GM18499 (cell line): ENCODE results near the gene KIF21A.
A peak's percentile ranks its signal among the peaks of the same experiment; 100 is the strongest.

Experiments used
- ATAC-seq: cut with Tn5 transposase; IDR thresholded peaks from one replicate; pipeline ENCODE4 v1.9.1; 2021; ENCODE audit warnings: moderate number of reproducible peaks; ENCODE audit not compliant: insufficient read depth, unreplicated experiment

The KIF21A gene

DNA sequence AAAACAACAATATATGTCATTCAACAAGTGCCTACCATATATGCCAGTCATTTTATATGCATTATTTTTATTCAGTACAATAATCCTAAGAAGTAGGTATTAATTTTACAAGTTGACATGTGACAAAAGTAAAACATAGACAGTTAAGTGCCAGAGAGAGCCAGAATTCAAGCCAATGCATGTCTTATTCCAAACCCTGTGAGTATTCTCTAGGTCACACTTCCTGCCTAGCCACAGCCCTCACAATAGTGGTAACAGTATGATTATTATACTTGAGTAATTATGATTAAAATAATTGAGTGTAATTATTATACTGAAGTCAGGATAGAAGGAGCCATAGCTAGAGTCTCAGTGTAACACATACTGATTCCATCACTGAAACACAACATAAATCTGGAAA lies 52.2 kb downstream of the KIF21A start:
- ATAC-seq, result no peak

DNA sequence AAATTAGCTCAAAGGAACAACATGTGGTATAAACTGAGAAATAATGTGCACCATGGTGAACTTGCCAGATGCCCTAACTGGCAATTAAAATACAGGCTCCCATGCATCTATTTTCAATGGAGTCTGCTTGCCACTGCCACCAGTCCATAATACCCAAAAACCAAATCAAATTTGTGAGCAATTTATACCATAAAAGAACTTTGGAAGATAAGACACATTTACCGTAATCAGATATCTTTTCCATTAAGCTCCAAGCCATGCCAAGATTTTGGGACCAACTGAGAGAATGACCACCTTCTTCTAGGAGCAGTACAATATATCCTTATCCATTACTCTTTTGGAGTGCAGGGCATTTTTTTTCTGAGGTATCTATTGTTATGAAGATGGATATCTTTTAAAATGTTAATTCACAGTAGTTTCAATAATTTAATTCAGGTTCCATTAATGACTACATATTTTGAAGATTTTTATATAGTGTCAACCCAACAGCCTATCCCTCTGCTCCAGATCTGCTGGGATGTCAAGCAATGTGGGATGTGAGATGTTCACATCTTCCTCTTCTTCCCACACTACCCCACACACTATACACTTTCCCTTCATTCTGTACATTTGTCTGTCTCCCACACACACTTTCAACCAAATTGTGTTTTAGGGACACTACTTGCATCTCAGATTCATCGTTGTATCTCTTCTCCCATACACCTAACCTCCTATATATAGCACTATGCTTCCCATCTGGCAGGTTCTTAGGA lies 53.3 kb downstream of the KIF21A start:
- no peak for ATAC-seq

DNA sequence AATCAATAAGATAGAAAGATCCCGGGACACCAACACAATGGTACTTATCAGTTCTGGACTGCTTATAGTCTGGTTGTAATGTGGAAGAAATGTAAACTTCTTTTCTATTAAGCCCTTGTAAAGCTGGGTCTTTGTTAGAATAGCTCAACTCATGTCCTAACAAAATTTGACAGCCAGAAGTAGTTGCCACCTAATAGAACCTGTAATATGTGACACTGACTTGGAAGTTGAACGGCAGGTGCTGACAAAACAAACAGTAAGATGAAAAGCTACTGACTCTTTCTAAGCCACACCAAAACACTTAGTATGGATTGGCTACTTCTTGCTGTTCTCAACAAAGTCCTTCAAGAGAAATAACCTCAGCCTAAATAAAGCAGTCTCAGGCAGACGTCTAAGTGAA lies 56.6 kb downstream of the KIF21A start:
- no peak for ATAC-seq

GRCh38 chr12:39383114-39383513 lies 59.8 kb downstream of the KIF21A start:
- ATAC-seq, result no peak

GRCh38 chr12:39380090-39380489 lies 62.8 kb downstream of the KIF21A start:
- no peak for ATAC-seq

DNA sequence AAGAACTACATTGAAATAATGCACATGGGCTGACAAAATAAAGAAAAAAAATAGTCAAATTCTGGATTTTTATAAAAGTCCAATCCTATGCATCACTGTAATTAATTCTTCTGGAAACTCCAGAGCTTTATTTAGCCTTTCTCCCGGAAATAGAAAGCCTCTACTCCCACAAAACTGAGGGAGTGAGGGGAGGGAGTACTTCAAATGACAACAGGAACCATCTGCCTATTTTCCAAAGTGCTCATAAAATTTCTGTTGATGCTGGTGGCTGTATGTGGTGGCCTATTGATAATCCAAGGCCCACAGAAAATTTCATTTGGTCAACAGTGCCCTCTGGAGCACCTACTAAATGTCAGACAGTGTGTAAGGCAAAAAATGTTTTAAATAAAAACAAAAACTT lies 64.6 kb downstream of the KIF21A start:
- ATAC-seq, result no peak

- ATAC-seq, result no peak
These were observed 67.6 kb downstream of the KIF21A start for GRCh38 chr12:39375206-39375808.

- peak; percentile 89 for ATAC-seq
These were observed 70.0 kb downstream of the KIF21A start for GRCh38 chr12:39372929-39373328.

- no peak for ATAC-seq
These were observed 70.6 kb downstream of the KIF21A start for GRCh38 chr12:39372204-39372925.

GRCh38 chr12:39369756-39370155 lies 73.2 kb downstream of the KIF21A start:
- no peak for ATAC-seq

DNA sequence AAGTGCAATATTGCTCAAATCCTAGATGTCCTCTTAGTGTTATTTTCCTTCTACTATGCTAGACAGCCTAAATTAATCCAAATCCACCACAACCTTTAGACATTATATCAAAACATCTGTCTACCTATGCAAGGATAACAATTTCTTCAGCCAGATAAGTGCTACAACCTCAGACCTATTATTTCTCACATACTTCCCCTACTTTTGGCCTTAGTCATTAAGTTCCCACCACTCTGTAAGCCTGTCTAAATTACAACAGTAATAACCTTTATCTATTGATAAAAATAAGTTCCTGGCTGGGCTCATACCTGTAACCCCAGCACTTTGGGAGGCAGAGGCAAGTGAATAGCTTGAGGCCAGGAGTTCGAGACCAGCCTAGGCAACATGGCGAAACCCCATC lies 74.0 kb downstream of the KIF21A start:
- ATAC-seq, result no peak

GRCh38 chr12:39368096-39368495 lies 74.8 kb downstream of the KIF21A start:
- no peak for ATAC-seq

DNA sequence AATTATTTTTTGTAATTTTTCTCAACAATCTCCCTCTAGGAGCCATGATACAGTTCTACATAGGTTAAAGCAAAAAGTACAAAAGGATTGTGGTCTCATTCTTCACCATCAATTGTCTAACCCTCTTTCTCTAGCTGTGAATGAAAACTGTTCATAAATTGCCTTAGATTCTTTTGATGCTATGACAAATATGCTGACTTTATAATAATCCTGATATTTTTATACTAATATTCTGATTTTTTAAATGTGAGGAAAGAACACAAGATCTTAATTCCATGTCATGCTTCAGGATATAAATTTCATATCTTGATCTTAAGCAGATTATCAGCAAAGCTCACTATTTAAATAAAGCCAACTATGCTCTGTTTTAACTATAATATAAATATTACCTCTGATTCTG lies 75.4 kb downstream of the KIF21A start:
- no peak for ATAC-seq

- ATAC-seq, result no peak
These were observed 77.4 kb downstream of the KIF21A start for GRCh38 chr12:39365364-39366001.

DNA sequence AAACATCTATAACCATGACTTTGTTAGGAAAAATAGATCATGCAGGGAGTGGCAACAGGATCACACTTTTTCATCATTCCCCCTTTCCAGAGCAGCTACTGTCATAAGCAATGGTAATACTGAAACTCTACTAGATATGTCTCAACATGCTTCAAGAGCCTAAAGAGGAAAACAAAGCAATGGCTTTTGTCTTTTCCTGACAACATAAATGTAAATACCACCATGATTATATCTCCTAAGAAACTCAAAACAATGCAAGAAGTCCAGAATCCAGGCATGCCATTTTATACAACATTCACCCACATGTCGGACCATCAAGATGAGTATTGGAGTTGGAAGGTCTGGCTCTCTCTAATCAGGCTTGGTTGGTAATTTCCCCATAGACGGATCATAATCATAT lies 78.7 kb downstream of the KIF21A start:
- ATAC-seq, result no peak

GRCh38 chr12:39359645-39360044 lies 83.3 kb downstream of the KIF21A start:
- no peak for ATAC-seq

- no peak for ATAC-seq
These were observed 85.9 kb downstream of the KIF21A start for GRCh38 chr12:39357041-39357440.

DNA sequence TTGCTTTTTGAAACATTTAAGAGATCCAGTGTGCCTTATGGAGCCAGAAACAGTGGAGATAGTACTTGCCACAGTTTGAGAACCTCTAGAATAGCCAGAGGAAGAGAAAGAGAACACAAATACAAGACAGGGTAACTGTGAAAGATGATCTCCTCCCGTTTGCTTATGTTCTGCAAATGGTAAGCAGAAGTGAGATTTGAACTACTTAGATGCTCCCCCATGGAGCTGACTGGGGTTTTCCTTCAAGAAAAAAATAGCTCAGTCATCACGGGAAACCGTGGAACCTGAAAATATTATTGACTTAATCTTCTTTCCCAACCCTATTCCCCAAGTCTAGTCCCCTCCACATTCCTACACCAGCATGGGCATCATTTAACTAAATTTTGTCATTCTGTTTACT lies 87.1 kb downstream of the KIF21A start:
- ATAC-seq, result no peak

DNA sequence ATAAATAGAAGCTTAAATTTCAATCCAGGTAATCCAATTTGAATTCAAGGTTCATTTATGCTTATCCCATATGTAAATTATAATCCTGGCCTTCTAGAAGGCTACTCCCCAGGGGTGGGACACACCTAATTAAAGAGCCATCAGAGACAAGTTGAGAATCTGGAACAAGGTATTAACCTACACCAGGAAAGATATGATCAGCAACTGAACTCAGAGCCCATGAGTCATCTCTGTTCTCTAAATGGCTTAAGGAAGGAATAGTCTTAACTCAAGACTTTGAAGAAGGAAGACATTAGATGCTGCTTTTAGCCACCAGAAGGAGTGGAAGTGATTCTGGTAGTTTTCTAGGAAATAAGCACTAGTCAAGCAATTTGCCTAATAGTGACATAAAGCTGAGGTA lies 88.0 kb downstream of the KIF21A start:
- no peak for ATAC-seq

GRCh38 chr12:39352471-39353017 lies 90.4 kb downstream of the KIF21A start:
- no peak for ATAC-seq

GRCh38 chr12:39351153-39351552 lies 91.8 kb downstream of the KIF21A start:
- no peak for ATAC-seq
